A673 (cell line): ENCODE data around the gene SP7. TPM values are rescaled to one million over a fixed set of nuclear protein-coding genes. Genes with fewer than 3 reads are reported as not detected.
A peak's percentile ranks its signal among the peaks of the same experiment; 100 is the strongest.

Experiments used
- BruUV-seq: library from RNA; stranded (reverse); fragments of 400-500 nt; replicated peaks from 2 replicates; lab custom pipeline; 2021; lab: Mats Ljungman, UMichigan
- CTCF ChIA-PET: fragments of 300-600 bp; sonication (Branson Sonifier 250); formaldehyde crosslinking; loops from one replicate; lab custom pipeline; 2022; ENCODE audit warnings: antibody characterized with exemption; lab: Charles Lee
- POLR2A ChIA-PET: fragments of 300-600 bp; sonication (Branson Sonifier 250); formaldehyde crosslinking; loops from one replicate; lab custom pipeline; 2022; ENCODE audit warnings: antibody characterized with exemption; ENCODE audit not compliant: low non-redundant PET; lab: Charles Lee
- DNase-seq: peaks from one replicate; pipeline ENCODE4 v3.0.0-alpha.2; 2015; ENCODE audit warnings: low spot score
- H3K27ac ChIP-seq: fragments of 200-600 bp; sonication (generic); 2 replicates; pipeline ENCODE4 v1.5.1; 2016; ENCODE audit warnings: mixed run types, low read depth, mild to moderate bottlenecking, mixed read lengths, antibody characterized with exemption, low read length; ENCODE audit not compliant: poor library complexity, severe bottlenecking
- H3K27me3 ChIP-seq: fragments of 200-600 bp; sonication (generic); replicated peaks from 2 replicates; pipeline ENCODE4 v1.6.1; 2017; ENCODE audit warnings: mixed run types, low read depth, mild to moderate bottlenecking, mixed read lengths, antibody characterized with exemption, low read length; ENCODE audit not compliant: insufficient read depth, poor library complexity
- H3K36me3 ChIP-seq: fragments of 200-600 bp; sonication (generic); 2 replicates; pipeline ENCODE4 v1.6.1; 2016; ENCODE audit warnings: mixed run types, mild to moderate bottlenecking, mixed read lengths, antibody characterized with exemption, low read length; ENCODE audit not compliant: insufficient read depth, poor library complexity, severe bottlenecking
- H3K4me1 ChIP-seq: fragments of 200-600 bp; sonication (generic); 2 replicates; pipeline ENCODE4 v1.6.1; 2017; ENCODE audit warnings: mixed run types, mild to moderate bottlenecking, mixed read lengths, antibody characterized with exemption, low read length; ENCODE audit not compliant: insufficient read depth, poor library complexity, severe bottlenecking
- H3K4me3 ChIP-seq: fragments of 200-600 bp; sonication (generic); 2 replicates; pipeline ENCODE4 v1.5.1; 2016; ENCODE audit warnings: low read depth, mixed run types, mild to moderate bottlenecking, mixed read lengths, low read length; ENCODE audit not compliant: poor library complexity, severe bottlenecking
- H3K9me3 ChIP-seq: fragments of 200-600 bp; sonication (generic); 2 replicates; pipeline ENCODE4 v1.6.1; 2016; ENCODE audit warnings: mixed run types, low read depth, mild to moderate bottlenecking, mixed read lengths, antibody characterized with exemption, low read length; ENCODE audit not compliant: poor library complexity, severe bottlenecking
- CTCF ChIP-seq: fragments of 300-800, 200-600 bp; sonication (generic); conservative IDR thresholded peaks from 2 replicates; pipeline ENCODE4 v1.5.1; 2017; ENCODE audit warnings: low read depth, mild to moderate bottlenecking, antibody characterized with exemption, low read length, moderate library complexity, mixed read lengths
- EZH2 ChIP-seq: fragments of 200-600 bp; sonication (generic); IDR thresholded peaks from 2 replicates; pipeline ENCODE4 v1.6.1; 2017; ENCODE audit warnings: borderline replicate concordance, low read depth, mild to moderate bottlenecking, mixed read lengths, antibody characterized with exemption, low read length; ENCODE audit not compliant: poor library complexity, severe bottlenecking
- intact Hi-C: fragments of 100-400 bp; cut with micrococcal nuclease; formaldehyde crosslinking; loops from one replicate; pipeline ENCODE4 v1.10.0; 2022; ENCODE audit not compliant: unreplicated experiment
- total RNA-seq: library from RNA; stranded (reverse); gene quantifications from 2 replicates; pipeline ENCODE4 v1.2.3, GENCODE V29; 2021

SP7 gene
- total RNA-seq, 1 experiment from 2014 or later, result not detected

GRCh38 chr12:53379389-53380103 is 43.4 kb upstream of the SP7 start:
- intact Hi-C loops, result no loop called here
- Histone ChIP-seq H3K36me3 (peaks cover 29% of the 10 kb centered on the region), H3K4me1 (peaks cover 26% of the 10 kb centered on the region)

GRCh38 chr12:53378724-53379388 is 42.7 kb upstream of the SP7 start:
- POLR2A ChIA-PET, result interaction anchor here (0.6 to 1.0 kb wide), 2 partner anchors 88 to 122 kb away, joined by 3 to 7 read pairs; partner anchors contain the start of gene TARBP2
- H3K27ac ChIP-seq, result peak overlapping the region; percentile 89
- no peak for DNase-seq
- H3K36me3 ChIP-seq, result peaks cover 26% of the 10 kb centered on the region
- no peaks in the 10 kb centered on the region for H3K9me3 ChIP-seq
- H3K4me1 ChIP-seq, result peaks cover 26% of the 10 kb centered on the region
- peak overlapping the region; percentile 37 for H3K4me3 ChIP-seq
- intact Hi-C loops, result no loop called here
- H3K27me3 ChIP-seq, result no peaks in the 10 kb centered on the region
- TF ChIP-seq CTCF, result no peak
- TF ChIP-seq EZH2, result no peak
- TSS peak; percentile 99 for BruUV-seq
- CTCF ChIA-PET, result interaction anchor here (0.5 to 1.5 kb wide), 4 partner anchors 27 to 313 kb away, joined by 3 to 7 read pairs (median 5); no protein-coding TSS in a partner anchor

More at GRCh38 chr12:53379389-53380103, 43.4 kb upstream of the SP7 start:
- peak; percentile 100 for DNase-seq
- CTCF ChIA-PET, result interaction anchor here (0.5 to 1.5 kb wide), 7 partner anchors 27 to 314 kb away, joined by 3 to 7 read pairs (median 5); no protein-coding TSS in a partner anchor
- BruUV-seq, result no TSS peak
- POLR2A ChIA-PET, result interaction anchor here (0.6 to 1.0 kb wide), 5 partner anchors 23 to 121 kb away, joined by 3 to 8 read pairs (median 7); partner anchors contain the start of gene TARBP2
- no peaks in the 10 kb centered on the region for H3K9me3 ChIP-seq
- peak overlapping the region; percentile 77 for H3K4me3 ChIP-seq
- H3K27ac ChIP-seq, result peak overlapping the region; percentile 98
- TF ChIP-seq CTCF, result no peak
- TF ChIP-seq EZH2, result no peak
- H3K27me3 ChIP-seq, result no peaks in the 10 kb centered on the region

GRCh38 chr12:53378222-53378621 is 42.1 kb upstream of the SP7 start:
- intact Hi-C loops, result no loop called here
- peaks cover 19% of the 10 kb centered on the region for H3K36me3 ChIP-seq
- CTCF ChIA-PET, result no interaction called here
- POLR2A ChIA-PET, result no interaction called here
- peaks cover 23% of the 10 kb centered on the region for H3K4me1 ChIP-seq
- DNase-seq, result no peak
- peak overlapping the region; percentile 89 for H3K27ac ChIP-seq
- TF ChIP-seq EZH2, result no peak
- no peak for TF ChIP-seq CTCF
- BruUV-seq, result no TSS peak
- no peaks in the 10 kb centered on the region for H3K9me3 ChIP-seq
- no peak overlapping the region for H3K4me3 ChIP-seq
- H3K27me3 ChIP-seq, result no peaks in the 10 kb centered on the region
